IMR-90 (cell line): Measurements from ENCODE around the gene OXSM.

Experiments
- CEBPB ChIP-seq: IDR thresholded peaks from 2 replicates; pipeline ENCODE4 v1.6.1; 2012; ENCODE audit warnings: low read depth, low read length, improper control_type of control experiment
- FOS ChIP-seq: fragments of 150-350 bp; IDR thresholded peaks from 2 replicates; pipeline ENCODE4 v1.6.1; 2016; ENCODE audit warnings: low read depth, low read length
- MAFK ChIP-seq: IDR thresholded peaks from 2 replicates; pipeline ENCODE4 v1.6.1; 2012; ENCODE audit warnings: low read depth, low read length, improper control_type of control experiment
- MAZ ChIP-seq: IDR thresholded peaks from 2 replicates; pipeline ENCODE4 v1.6.1; 2012; ENCODE audit warnings: low read depth, mild to moderate bottlenecking, low read length, improper control_type of control experiment, moderate library complexity, borderline replicate concordance
- MXI1 ChIP-seq: IDR thresholded peaks from 2 replicates; pipeline ENCODE4 v1.6.1; 2012; ENCODE audit warnings: low read depth, mild to moderate bottlenecking, low read length, moderate library complexity, borderline replicate concordance
- POLR2A ChIP-seq: IDR thresholded peaks from 2 replicates; pipeline ENCODE4 v1.6.1; 2012; ENCODE audit warnings: mild to moderate bottlenecking, low read depth, low read length
- RAD21 ChIP-seq: IDR thresholded peaks from 2 replicates; pipeline ENCODE4 v1.6.1; 2012; ENCODE audit warnings: low read length, improper control_type of control experiment
- TF ChIP-seq, protein P1 (sequence below): conservative IDR thresholded peaks from 2 replicates; pipeline ENCODE4 v1.5.1; 2012; ENCODE audit warnings: mild to moderate bottlenecking, low read depth, low read length, improper control_type of control experiment
- TF ChIP-seq, protein P2 (sequence below): fragments of 150-350 bp; IDR thresholded peaks from 2 replicates; pipeline ENCODE4 v1.6.1; 2016; ENCODE audit warnings: low read depth, mild to moderate bottlenecking, low read length, moderate library complexity, borderline replicate concordance

DNA sequence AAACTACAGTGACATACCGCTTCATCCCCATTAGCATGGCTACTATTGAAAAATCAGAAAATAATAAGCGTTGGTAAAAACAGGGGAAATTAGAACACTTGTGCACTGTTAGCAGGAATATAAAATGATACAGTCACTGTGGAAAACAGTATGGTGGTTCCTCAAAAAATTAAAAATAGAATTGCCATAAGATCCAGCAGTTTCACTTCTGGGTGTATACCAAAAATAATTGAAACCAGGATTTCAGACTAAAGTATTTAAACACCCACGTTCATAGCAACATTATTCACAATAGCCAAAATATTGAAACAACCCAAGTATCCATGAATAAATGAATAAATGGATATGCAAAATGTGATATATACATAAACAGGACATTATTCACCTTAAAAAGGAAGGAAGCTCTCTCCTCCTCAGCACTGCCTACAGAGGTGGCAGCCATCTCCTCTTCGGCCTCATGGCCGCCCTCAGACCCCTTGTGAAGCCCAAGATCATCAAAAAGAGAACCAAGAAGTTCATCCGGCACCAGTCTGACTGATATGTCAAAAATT is 40.8 kb upstream of the OXSM start:
- TF ChIP-seq, protein P1, sequence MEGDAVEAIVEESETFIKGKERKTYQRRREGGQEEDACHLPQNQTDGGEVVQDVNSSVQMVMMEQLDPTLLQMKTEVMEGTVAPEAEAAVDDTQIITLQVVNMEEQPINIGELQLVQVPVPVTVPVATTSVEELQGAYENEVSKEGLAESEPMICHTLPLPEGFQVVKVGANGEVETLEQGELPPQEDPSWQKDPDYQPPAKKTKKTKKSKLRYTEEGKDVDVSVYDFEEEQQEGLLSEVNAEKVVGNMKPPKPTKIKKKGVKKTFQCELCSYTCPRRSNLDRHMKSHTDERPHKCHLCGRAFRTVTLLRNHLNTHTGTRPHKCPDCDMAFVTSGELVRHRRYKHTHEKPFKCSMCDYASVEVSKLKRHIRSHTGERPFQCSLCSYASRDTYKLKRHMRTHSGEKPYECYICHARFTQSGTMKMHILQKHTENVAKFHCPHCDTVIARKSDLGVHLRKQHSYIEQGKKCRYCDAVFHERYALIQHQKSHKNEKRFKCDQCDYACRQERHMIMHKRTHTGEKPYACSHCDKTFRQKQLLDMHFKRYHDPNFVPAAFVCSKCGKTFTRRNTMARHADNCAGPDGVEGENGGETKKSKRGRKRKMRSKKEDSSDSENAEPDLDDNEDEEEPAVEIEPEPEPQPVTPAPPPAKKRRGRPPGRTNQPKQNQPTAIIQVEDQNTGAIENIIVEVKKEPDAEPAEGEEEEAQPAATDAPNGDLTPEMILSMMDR: no peak
- no peak for TF ChIP-seq POLR2A
- no peak for TF ChIP-seq FOS
- TF ChIP-seq MAFK: no peak
- TF ChIP-seq, protein P2, sequence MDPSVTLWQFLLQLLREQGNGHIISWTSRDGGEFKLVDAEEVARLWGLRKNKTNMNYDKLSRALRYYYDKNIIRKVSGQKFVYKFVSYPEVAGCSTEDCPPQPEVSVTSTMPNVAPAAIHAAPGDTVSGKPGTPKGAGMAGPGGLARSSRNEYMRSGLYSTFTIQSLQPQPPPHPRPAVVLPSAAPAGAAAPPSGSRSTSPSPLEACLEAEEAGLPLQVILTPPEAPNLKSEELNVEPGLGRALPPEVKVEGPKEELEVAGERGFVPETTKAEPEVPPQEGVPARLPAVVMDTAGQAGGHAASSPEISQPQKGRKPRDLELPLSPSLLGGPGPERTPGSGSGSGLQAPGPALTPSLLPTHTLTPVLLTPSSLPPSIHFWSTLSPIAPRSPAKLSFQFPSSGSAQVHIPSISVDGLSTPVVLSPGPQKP: no peak
- no peak for TF ChIP-seq RAD21
- no peak for TF ChIP-seq MAZ
- TF ChIP-seq MXI1: no peak
- TF ChIP-seq CEBPB: no peak
